K562 (cell line): ENCODE results near the gene CFAP157. TPM values are rescaled to one million over a fixed set of nuclear protein-coding genes. Genes with fewer than 3 reads are reported as not detected.

Experiments used
- FOS ChIP-seq: IDR thresholded peaks from 3 replicates; pipeline ENCODE4 v1.6.1; 2011; ENCODE audit not compliant: insufficient read length; ENCODE audit errors: extremely low read depth
- GATAD2B ChIP-seq: fragments of 450-650 bp; IDR thresholded peaks from 2 replicates; pipeline ENCODE4 v1.6.1; 2017; ENCODE audit warnings: mild to moderate bottlenecking, borderline replicate concordance
- HMGN3 ChIP-seq: IDR thresholded peaks from 2 replicates; pipeline ENCODE4 v1.6.1; 2011; ENCODE audit warnings: borderline replicate concordance, low read depth, mild to moderate bottlenecking, mixed read lengths, low read length; ENCODE audit not compliant: insufficient read length; ENCODE audit errors: extremely low read depth
- NEUROD1 ChIP-seq: fragments of 150-350 bp; IDR thresholded peaks from 2 replicates; pipeline ENCODE4 v1.6.1; 2014; ENCODE audit warnings: borderline replicate concordance, low read length, low read depth; ENCODE audit not compliant: partially characterized antibody
- NFIC ChIP-seq: fragments of 450-650 bp; IDR thresholded peaks from 2 replicates; pipeline ENCODE4 v1.6.1; 2017; ENCODE audit warnings: mild to moderate bottlenecking, inconsistent platforms
- NR1H2 ChIP-seq: sonication (generic); formaldehyde crosslinking; IDR thresholded peaks from 2 replicates; pipeline ENCODE4 v1.4.0; 2020; ENCODE audit warnings: mild to moderate bottlenecking, missing genetic modification reagents
- POLR2H ChIP-seq: IDR thresholded peaks from 2 replicates; pipeline ENCODE4 v1.6.1; 2016; ENCODE audit warnings: missing genetic modification characterization, low read depth, mild to moderate bottlenecking, control low read depth, missing compliant biosample characterization, moderate library complexity
- SMAD1 ChIP-seq: fragments of 150-350 bp; IDR thresholded peaks from 2 replicates; pipeline ENCODE4 v1.6.1; 2014; ENCODE audit warnings: low read length, low read depth; ENCODE audit not compliant: partially characterized antibody
- polyA plus RNA-seq, 8 experiments: library from polyadenylated mRNA; depleted of rRNA in 4 of 8; stranded (reverse) in 5 of 8; unstranded in 3 of 8; fragments of >200 nt; fragmentation: Nextera tagmentation in 2 of 8; fragmentation: Illumina TruSeq in 1 of 8; extraction: Ambion mirVana in 2 of 8; extraction: Trizol in 1 of 8; gene quantifications; 2 replicates each; pipeline versions ENCODE4 v1.2.1 to v1.2.3, GENCODE V29; 2011 to 2014; ENCODE audit warnings: inconsistent platforms in 1 of 8, missing spikeins in 1 of 8
- total RNA-seq, 7 experiments: library from RNA; depleted of rRNA in 6 of 7; stranded (reverse); fragments of >200 nt in 6 of 7; fragmentation: Illumina TruSeq in 2 of 7; extraction: Trizol in 2 of 7; gene quantifications; 2 replicates each; pipeline versions ENCODE4 v1.2.1 to v1.2.3, GENCODE V29; 2011 to 2021; ENCODE audit warnings: low replicate concordance in 1 of 7
- TF ChIP-seq, protein P1 (sequence below): fragments of 450-650 bp; IDR thresholded peaks from 2 replicates; pipeline ENCODE4 v1.6.1; 2016; ENCODE audit warnings: mild to moderate bottlenecking, moderate library complexity
- TF ChIP-seq, protein P2 (sequence below): fragments of 450-650 bp; formaldehyde crosslinking; IDR thresholded peaks from 2 replicates; pipeline ENCODE4 v1.4.0; 2022; ENCODE audit warnings: mild to moderate bottlenecking, moderate library complexity
- TF ChIP-seq, protein P3 (sequence below): sonication (generic); formaldehyde crosslinking; IDR thresholded peaks from 2 replicates; pipeline ENCODE4 v1.8.0; 2022; ENCODE audit warnings: missing genetic modification reagents, mild to moderate bottlenecking, borderline replicate concordance
- TF ChIP-seq, protein P4 (sequence below): sonication (generic); formaldehyde crosslinking; IDR thresholded peaks from 2 replicates; pipeline ENCODE4 v1.8.0; 2022; ENCODE audit warnings: missing genetic modification reagents, mild to moderate bottlenecking, borderline replicate concordance

The CFAP157 gene
- total and polyA plus RNA-seq, 9 of the 15 experiments (the other 6 are each of a cell fraction or from before 2014, with no cell fraction given) = 0.03 TPM; not detected in 8

DNA sequence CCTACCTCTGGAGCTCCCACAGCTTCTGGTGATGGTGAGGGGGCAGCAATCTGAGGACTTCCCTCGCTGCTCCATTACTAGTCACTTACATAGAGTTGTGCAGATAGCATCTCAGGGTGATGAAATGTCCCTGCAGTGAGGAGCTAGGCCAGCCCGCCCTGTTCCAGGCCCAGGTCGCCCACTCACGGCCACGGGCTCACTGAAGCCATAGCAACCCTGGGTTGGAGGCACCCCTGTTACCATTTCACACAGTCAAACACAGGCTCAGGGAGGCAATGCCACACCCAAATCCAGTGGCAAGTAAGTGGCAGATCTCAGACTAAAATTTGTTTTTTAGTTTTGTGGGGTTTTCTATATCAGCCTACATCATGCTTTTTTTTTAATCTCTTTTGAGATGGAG is 52.1 kb downstream of the CFAP157 start (continued):
- TF ChIP-seq, protein P1, sequence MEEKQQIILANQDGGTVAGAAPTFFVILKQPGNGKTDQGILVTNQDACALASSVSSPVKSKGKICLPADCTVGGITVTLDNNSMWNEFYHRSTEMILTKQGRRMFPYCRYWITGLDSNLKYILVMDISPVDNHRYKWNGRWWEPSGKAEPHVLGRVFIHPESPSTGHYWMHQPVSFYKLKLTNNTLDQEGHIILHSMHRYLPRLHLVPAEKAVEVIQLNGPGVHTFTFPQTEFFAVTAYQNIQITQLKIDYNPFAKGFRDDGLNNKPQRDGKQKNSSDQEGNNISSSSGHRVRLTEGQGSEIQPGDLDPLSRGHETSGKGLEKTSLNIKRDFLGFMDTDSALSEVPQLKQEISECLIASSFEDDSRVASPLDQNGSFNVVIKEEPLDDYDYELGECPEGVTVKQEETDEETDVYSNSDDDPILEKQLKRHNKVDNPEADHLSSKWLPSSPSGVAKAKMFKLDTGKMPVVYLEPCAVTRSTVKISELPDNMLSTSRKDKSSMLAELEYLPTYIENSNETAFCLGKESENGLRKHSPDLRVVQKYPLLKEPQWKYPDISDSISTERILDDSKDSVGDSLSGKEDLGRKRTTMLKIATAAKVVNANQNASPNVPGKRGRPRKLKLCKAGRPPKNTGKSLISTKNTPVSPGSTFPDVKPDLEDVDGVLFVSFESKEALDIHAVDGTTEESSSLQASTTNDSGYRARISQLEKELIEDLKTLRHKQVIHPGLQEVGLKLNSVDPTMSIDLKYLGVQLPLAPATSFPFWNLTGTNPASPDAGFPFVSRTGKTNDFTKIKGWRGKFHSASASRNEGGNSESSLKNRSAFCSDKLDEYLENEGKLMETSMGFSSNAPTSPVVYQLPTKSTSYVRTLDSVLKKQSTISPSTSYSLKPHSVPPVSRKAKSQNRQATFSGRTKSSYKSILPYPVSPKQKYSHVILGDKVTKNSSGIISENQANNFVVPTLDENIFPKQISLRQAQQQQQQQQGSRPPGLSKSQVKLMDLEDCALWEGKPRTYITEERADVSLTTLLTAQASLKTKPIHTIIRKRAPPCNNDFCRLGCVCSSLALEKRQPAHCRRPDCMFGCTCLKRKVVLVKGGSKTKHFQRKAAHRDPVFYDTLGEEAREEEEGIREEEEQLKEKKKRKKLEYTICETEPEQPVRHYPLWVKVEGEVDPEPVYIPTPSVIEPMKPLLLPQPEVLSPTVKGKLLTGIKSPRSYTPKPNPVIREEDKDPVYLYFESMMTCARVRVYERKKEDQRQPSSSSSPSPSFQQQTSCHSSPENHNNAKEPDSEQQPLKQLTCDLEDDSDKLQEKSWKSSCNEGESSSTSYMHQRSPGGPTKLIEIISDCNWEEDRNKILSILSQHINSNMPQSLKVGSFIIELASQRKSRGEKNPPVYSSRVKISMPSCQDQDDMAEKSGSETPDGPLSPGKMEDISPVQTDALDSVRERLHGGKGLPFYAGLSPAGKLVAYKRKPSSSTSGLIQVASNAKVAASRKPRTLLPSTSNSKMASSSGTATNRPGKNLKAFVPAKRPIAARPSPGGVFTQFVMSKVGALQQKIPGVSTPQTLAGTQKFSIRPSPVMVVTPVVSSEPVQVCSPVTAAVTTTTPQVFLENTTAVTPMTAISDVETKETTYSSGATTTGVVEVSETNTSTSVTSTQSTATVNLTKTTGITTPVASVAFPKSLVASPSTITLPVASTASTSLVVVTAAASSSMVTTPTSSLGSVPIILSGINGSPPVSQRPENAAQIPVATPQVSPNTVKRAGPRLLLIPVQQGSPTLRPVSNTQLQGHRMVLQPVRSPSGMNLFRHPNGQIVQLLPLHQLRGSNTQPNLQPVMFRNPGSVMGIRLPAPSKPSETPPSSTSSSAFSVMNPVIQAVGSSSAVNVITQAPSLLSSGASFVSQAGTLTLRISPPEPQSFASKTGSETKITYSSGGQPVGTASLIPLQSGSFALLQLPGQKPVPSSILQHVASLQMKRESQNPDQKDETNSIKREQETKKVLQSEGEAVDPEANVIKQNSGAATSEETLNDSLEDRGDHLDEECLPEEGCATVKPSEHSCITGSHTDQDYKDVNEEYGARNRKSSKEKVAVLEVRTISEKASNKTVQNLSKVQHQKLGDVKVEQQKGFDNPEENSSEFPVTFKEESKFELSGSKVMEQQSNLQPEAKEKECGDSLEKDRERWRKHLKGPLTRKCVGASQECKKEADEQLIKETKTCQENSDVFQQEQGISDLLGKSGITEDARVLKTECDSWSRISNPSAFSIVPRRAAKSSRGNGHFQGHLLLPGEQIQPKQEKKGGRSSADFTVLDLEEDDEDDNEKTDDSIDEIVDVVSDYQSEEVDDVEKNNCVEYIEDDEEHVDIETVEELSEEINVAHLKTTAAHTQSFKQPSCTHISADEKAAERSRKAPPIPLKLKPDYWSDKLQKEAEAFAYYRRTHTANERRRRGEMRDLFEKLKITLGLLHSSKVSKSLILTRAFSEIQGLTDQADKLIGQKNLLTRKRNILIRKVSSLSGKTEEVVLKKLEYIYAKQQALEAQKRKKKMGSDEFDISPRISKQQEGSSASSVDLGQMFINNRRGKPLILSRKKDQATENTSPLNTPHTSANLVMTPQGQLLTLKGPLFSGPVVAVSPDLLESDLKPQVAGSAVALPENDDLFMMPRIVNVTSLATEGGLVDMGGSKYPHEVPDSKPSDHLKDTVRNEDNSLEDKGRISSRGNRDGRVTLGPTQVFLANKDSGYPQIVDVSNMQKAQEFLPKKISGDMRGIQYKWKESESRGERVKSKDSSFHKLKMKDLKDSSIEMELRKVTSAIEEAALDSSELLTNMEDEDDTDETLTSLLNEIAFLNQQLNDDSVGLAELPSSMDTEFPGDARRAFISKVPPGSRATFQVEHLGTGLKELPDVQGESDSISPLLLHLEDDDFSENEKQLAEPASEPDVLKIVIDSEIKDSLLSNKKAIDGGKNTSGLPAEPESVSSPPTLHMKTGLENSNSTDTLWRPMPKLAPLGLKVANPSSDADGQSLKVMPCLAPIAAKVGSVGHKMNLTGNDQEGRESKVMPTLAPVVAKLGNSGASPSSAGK = peak; percentile 12; the same call in 1 of the 2 replicates
- TF ChIP-seq HMGN3 (peak; percentile 32), NFIC (no peak), SMAD1 (no peak), NR1H2 (no peak), GATAD2B (no peak), FOS (no peak), POLR2H (no peak), NEUROD1 (peak; percentile 33)
- TF ChIP-seq, protein P2, sequence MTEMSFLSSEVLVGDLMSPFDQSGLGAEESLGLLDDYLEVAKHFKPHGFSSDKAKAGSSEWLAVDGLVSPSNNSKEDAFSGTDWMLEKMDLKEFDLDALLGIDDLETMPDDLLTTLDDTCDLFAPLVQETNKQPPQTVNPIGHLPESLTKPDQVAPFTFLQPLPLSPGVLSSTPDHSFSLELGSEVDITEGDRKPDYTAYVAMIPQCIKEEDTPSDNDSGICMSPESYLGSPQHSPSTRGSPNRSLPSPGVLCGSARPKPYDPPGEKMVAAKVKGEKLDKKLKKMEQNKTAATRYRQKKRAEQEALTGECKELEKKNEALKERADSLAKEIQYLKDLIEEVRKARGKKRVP = 0 out of 2 replicates have a peak, but pooled peaks have one; percentile 63
- TF ChIP-seq, protein P3, sequence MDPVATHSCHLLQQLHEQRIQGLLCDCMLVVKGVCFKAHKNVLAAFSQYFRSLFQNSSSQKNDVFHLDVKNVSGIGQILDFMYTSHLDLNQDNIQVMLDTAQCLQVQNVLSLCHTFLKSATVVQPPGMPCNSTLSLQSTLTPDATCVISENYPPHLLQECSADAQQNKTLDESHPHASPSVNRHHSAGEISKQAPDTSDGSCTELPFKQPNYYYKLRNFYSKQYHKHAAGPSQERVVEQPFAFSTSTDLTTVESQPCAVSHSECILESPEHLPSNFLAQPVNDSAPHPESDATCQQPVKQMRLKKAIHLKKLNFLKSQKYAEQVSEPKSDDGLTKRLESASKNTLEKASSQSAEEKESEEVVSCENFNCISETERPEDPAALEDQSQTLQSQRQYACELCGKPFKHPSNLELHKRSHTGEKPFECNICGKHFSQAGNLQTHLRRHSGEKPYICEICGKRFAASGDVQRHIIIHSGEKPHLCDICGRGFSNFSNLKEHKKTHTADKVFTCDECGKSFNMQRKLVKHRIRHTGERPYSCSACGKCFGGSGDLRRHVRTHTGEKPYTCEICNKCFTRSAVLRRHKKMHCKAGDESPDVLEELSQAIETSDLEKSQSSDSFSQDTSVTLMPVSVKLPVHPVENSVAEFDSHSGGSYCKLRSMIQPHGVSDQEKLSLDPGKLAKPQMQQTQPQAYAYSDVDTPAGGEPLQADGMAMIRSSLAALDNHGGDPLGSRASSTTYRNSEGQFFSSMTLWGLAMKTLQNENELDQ (CRISPR knock-in tag) = no peak
- TF ChIP-seq, protein P4, sequence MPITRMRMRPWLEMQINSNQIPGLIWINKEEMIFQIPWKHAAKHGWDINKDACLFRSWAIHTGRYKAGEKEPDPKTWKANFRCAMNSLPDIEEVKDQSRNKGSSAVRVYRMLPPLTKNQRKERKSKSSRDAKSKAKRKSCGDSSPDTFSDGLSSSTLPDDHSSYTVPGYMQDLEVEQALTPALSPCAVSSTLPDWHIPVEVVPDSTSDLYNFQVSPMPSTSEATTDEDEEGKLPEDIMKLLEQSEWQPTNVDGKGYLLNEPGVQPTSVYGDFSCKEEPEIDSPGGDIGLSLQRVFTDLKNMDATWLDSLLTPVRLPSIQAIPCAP (CRISPR knock-in tag) = no peak
